DOHH2 (cell line): ENCODE measurements around the gene DYRK1B.

Source experiments
- CTCF ChIP-seq: fragments of 200-600 bp; sonication (generic); IDR thresholded peaks from one replicate; pipeline ENCODE4 v1.5.1; 2014; ENCODE audit warnings: antibody characterized with exemption, mild to moderate bottlenecking, low read depth, low read length; ENCODE audit not compliant: poor library complexity, severe bottlenecking
- EZH2phosphoT487 ChIP-seq: fragments of 200-600 bp; sonication (generic); IDR thresholded peaks from 2 replicates; pipeline ENCODE4 v1.6.1; 2017; ENCODE audit warnings: borderline replicate concordance, mild to moderate bottlenecking, antibody characterized with exemption, low read length, moderate library complexity, mixed read lengths

GRCh38 chr19:39871886-39872866, 38.2 kb upstream of the DYRK1B start:
- TF ChIP-seq CTCF, result no peak
- no peak for TF ChIP-seq EZH2phosphoT487
